Spleen (tissue), 11 donors: ENCODE data around the gene CX3CR1. TPM values are rescaled to one million over a fixed set of nuclear protein-coding genes. Genes with fewer than 3 reads are reported as not detected.

Source experiments
- DNase-seq: peaks from one replicate; pipeline ENCODE4 v3.0.0-alpha.2; 2020
- H3K27ac ChIP-seq, 8 donors: fragments of 200-600 bp; sonication (generic) in 7 of 8; 1 replicate in 4 of 8; 2 replicates in 4 of 8; pipeline versions ENCODE4 v1.5.0 to v1.8.0; 2016 to 2021; ENCODE audit warnings: inconsistent platforms in 4 of 8, mild to moderate bottlenecking in 4 of 8, moderate library complexity in 1 of 8
- H3K27me3 ChIP-seq, 7 donors: fragments of 200-600 bp; sonication (generic) in 6 of 7; replicated peaks in 1 of 7; 1 replicate in 4 of 7; 2 replicates in 3 of 7; pipeline versions ENCODE4 v1.5.0 to v1.8.0; 2016 to 2021; ENCODE audit warnings: inconsistent platforms in 3 of 7, mild to moderate bottlenecking in 1 of 7
- H3K36me3 ChIP-seq, 6 donors: fragments of 200-600 bp; sonication (generic) in 5 of 6; 1 replicate in 4 of 6; 2 replicates in 2 of 6; pipeline versions ENCODE4 v1.5.0 to v1.8.0; 2016 to 2021; ENCODE audit warnings: inconsistent platforms in 2 of 6
- H3K4me1 ChIP-seq, 6 donors: fragments of 200-600 bp; sonication (generic) in 5 of 6; 1 replicate in 3 of 6; 2 replicates in 3 of 6; pipeline versions ENCODE4 v1.5.0 to v1.8.0; 2016 to 2021; ENCODE audit warnings: inconsistent platforms in 3 of 6
- H3K4me3 ChIP-seq, 8 donors: fragments of 200-600 bp; sonication (generic) in 7 of 8; 1 replicate in 4 of 8; 2 replicates in 4 of 8; pipeline versions ENCODE4 v1.5.0 to v1.8.0; 2016 to 2021; ENCODE audit warnings: inconsistent platforms in 4 of 8, mild to moderate bottlenecking in 4 of 8, moderate library complexity in 2 of 8
- H3K9me3 ChIP-seq, 8 donors: fragments of 200-600 bp; sonication (generic) in 7 of 8; 1 replicate in 4 of 8; 2 replicates in 4 of 8; pipeline versions ENCODE4 v1.5.0 to v1.8.0; 2016 to 2021; ENCODE audit warnings: inconsistent platforms in 4 of 8
- POLR2A ChIP-seq, 3 donors: fragments of 450-650 bp; IDR thresholded peaks; one replicate each; pipeline ENCODE4 v1.5.1; 2017; ENCODE audit warnings: antibody characterized with exemption in 3 of 3, mild to moderate bottlenecking in 1 of 3
- POLR2AphosphoS5 ChIP-seq, 3 donors: sonication (generic); formaldehyde crosslinking; IDR thresholded peaks; one replicate each; pipeline ENCODE4 v1.5.1; 2017; ENCODE audit warnings: antibody characterized with exemption in 3 of 3
- WGBS, 5 donors: extraction: QIAGEN DNeasy Blood & Tissue Kit in 3 of 5; methylation state at CpG; one replicate each; pipeline versions ENCODE4 v1.1.5 to v1.1.7; 2013 to 2018; 5-methylcytosine and 5-hydroxymethylcytosine counted together
- intact Hi-C: fragments of 100-400 bp; cut with DNase I; formaldehyde crosslinking; loops from one replicate; pipeline ENCODE4 v1.15.0; 2023; ENCODE audit warnings: low total_unique reads
- polyA plus RNA-seq, 3 donors: library from polyadenylated mRNA; stranded (reverse); fragments of 200-250 nt; gene quantifications; one replicate each; pipeline ENCODE4 v1.2.1, GENCODE V29; 2013
- total RNA-seq, 7 donors: library from RNA; depleted of rRNA in 3 of 7; stranded (reverse); fragments of >200 nt in 3 of 7; fragmentation: NEBNext Ultra II Directional in 4 of 7; extraction: Animal tissue kit (Norgen Biotek cat#: 25700) in 4 of 7; gene quantifications; one replicate each; pipeline versions ENCODE4 v1.1.0 to v1.2.1, GENCODE V29; 2016 to 2021
- TF ChIP-seq, protein P1 (sequence below), 11 experiments: fragments of 200-600 bp in 7 of 11; fragments of 450-650 bp in 4 of 11; sonication (generic) in 4 of 11; IDR thresholded peaks in 8 of 11; conservative IDR thresholded peaks in 3 of 11; 1 replicate in 7 of 11; 2 replicates in 4 of 11; pipeline versions ENCODE4 v1.4.0 to v1.8.0; 2016 to 2021; ENCODE audit warnings: antibody characterized with exemption in 11 of 11, inconsistent platforms in 4 of 11, mild to moderate bottlenecking in 1 of 11
- donor health status: healthy with polysubstance abuse.
- donor health status: DM: no; HTN: no; CAD: no; lungs with moderate emphysema.
- donor health status: DM: no; HTN: no; CAD: no.
- donor health status: Bipolar disorder and iron deficiency.
- donor health status: healthy.
- donor health status: DM: no; HTN: no; CAD: no.
- donor health status: DM: yes; HTN: yes; CAD: no.

CX3CR1 gene
- total and polyA plus RNA-seq, 10 donors, result 0.09 to 15.0 (median 6.2) TPM

DNA sequence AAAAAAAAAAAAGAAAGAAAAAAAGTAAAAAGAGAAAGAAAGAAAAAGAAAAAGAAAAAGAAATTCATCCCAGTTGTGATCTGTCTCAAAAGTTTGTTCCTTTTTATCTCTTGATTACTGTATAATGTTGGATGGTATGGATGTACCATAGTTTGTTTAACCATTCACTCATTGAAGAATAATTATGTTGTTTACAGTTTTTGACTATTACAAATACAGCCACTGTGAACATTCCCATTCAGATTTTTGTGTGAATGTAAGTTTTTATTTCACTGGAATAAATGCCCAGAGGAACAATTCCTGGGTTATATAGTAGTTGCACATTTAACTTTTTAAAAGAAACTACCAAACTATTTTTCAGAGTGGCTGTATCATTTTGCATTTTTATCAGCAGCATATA lies 39.4 kb upstream of the CX3CR1 start:
- intact Hi-C loops, result no loop called here
- Histone ChIP-seq H3K4me3 (no peak overlapping the region), H3K27me3 (no peaks in the 10 kb centered on the region), H3K4me1 (no peaks in the 10 kb centered on the region), H3K27ac (no peak overlapping the region), H3K9me3 (peaks cover 0 to 15% (median 9%) of the 10 kb centered on the region in 8 donors), H3K36me3 (no peaks in the 10 kb centered on the region)
- TF ChIP-seq, protein P1, sequence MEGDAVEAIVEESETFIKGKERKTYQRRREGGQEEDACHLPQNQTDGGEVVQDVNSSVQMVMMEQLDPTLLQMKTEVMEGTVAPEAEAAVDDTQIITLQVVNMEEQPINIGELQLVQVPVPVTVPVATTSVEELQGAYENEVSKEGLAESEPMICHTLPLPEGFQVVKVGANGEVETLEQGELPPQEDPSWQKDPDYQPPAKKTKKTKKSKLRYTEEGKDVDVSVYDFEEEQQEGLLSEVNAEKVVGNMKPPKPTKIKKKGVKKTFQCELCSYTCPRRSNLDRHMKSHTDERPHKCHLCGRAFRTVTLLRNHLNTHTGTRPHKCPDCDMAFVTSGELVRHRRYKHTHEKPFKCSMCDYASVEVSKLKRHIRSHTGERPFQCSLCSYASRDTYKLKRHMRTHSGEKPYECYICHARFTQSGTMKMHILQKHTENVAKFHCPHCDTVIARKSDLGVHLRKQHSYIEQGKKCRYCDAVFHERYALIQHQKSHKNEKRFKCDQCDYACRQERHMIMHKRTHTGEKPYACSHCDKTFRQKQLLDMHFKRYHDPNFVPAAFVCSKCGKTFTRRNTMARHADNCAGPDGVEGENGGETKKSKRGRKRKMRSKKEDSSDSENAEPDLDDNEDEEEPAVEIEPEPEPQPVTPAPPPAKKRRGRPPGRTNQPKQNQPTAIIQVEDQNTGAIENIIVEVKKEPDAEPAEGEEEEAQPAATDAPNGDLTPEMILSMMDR (IDR thresholded peaks at IDR 0.05 in 8 of 11, conservative IDR thresholded peaks at IDR 0.05 in 3 of 11), result no peak
- no peak for TF ChIP-seq POLR2AphosphoS5 (IDR thresholded peaks at IDR 0.05)
- no peak for TF ChIP-seq POLR2A (IDR thresholded peaks at IDR 0.05)
- no peak for DNase-seq

DNA sequence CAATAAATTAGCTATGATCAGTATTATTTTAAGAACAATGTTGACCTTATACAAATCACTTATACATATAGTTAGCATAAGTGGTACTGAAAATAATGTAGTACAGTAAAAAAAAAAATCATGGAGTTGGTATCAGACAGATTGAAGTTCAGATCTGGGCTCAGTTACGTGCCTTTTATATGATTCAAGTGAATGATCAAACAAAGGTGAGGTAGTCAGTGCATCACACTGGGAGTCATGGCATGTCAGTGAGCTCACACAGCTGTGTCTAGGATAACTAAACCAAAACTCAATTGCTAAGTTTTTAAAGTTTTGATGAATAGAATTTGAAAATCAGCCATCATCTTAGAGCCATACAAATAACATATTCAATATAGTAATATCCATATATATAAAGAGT lies 38.5 kb upstream of the CX3CR1 start:
- TF ChIP-seq POLR2AphosphoS5 (IDR thresholded peaks at IDR 0.05) (no peak), POLR2A (IDR thresholded peaks at IDR 0.05) (no peak)
- TF ChIP-seq, protein P1 (IDR thresholded peaks at IDR 0.05 in 8 of 11, conservative IDR thresholded peaks at IDR 0.05 in 3 of 11), result no peak
- H3K27ac ChIP-seq, result no peak overlapping the region
- no peaks in the 10 kb centered on the region for H3K4me1 ChIP-seq
- 85 to 90% (median 85%) methylated on average over 1 of the region's 1 CpG for WGBS, 5 donors
- H3K9me3 ChIP-seq, result peaks cover 0 to 21% (median 13%) of the 10 kb centered on the region in 8 donors
- intact Hi-C loops, result no loop called here
- H3K27me3 ChIP-seq, result no peaks in the 10 kb centered on the region
- no peak for DNase-seq
- no peaks in the 10 kb centered on the region for H3K36me3 ChIP-seq
- no peak overlapping the region for H3K4me3 ChIP-seq

DNA sequence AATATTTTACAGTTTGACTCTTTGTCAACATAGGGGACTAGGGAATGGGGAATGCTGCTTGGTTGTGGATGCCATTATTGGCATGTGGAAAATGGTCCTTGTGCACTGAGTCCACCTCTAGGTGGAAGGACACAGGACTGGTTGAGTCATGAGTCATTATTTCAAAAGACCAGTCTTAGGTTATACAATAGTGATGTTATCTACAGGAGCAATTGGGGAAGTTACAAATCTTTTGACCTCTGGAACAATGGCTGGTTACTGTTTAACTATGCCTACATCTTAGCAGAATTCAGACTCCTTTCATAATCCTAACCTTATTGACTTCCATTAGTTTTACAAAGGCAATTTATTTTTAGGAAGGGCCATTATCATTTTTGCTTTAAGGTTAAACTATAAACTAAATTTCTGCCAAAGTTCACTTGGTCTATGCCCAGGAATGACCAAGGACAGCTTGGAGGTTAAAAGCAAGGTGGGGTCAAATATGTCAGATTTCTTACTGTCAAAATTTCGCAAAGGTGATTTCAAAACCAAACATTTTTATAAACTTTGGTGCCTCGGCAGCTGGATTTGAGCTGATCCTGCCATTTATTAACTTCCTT lies 37.8 kb upstream of the CX3CR1 start:
- 69 to 95% (median 83%) methylated on average over 2 of the region's 2 CpGs for WGBS, 5 donors
- Histone ChIP-seq H3K4me3 (no peak overlapping the region), H3K9me3 (peaks cover 0 to 21% (median 13%) of the 10 kb centered on the region in 8 donors), H3K27ac (no peak overlapping the region), H3K4me1 (no peaks in the 10 kb centered on the region), H3K27me3 (no peaks in the 10 kb centered on the region), H3K36me3 (no peaks in the 10 kb centered on the region)
- TF ChIP-seq, protein P1 (IDR thresholded peaks at IDR 0.05 in 8 of 11, conservative IDR thresholded peaks at IDR 0.05 in 3 of 11), result no peak
- TF ChIP-seq POLR2AphosphoS5 (IDR thresholded peaks at IDR 0.05) (no peak), POLR2A (IDR thresholded peaks at IDR 0.05) (no peak)
- intact Hi-C loops, result no loop called here
- no peak for DNase-seq

DNA sequence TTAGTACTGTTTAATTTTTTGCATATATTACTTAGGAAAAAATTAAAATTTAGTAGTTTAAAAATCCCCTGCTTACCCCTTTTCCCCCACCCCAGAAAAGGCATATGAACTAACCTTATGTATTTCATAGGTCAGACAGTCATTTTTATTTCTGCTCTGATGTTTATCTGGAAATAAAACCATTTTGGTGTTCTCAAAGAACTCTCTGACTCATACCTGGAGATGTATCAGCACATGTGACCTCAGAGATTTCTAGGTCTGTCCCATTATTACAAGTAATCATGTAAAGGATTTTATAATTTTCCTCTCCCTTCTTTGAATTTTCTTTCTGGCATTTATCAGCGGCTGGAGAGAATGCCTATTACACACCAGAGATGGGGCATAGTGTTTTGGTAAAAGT lies 35.6 kb upstream of the CX3CR1 start:
- H3K4me3 ChIP-seq, result no peak overlapping the region
- TF ChIP-seq POLR2A (IDR thresholded peaks at IDR 0.05) (no peak), POLR2AphosphoS5 (IDR thresholded peaks at IDR 0.05) (no peak)
- TF ChIP-seq, protein P1 (IDR thresholded peaks at IDR 0.05 in 8 of 11, conservative IDR thresholded peaks at IDR 0.05 in 3 of 11), result no peak
- H3K27ac ChIP-seq, result no peak overlapping the region
- DNase-seq, result no peak
- no peaks in the 10 kb centered on the region for H3K36me3 ChIP-seq
- intact Hi-C loops, result no loop called here
- no peaks in the 10 kb centered on the region for H3K4me1 ChIP-seq
- no peaks in the 10 kb centered on the region for H3K27me3 ChIP-seq
- peaks cover 0 to 21% (median 16%) of the 10 kb centered on the region in 8 donors for H3K9me3 ChIP-seq
- 68 to 91% (median 82%) methylated on average over 1 of the region's 1 CpG for WGBS, 5 donors
